ENCODE results near the gene PELI3.

- no peak for TF ChIP-seq CTCF (IDR thresholded peaks at IDR 0.05)
- TF ChIP-seq POLR2A (IDR thresholded peaks at IDR 0.05), result no peak
Measured at GRCh38 chr11:66495401-66495854, 28.7 kb downstream of the PELI3 start.

Measured in testis (tissue), 2 donors.